Ovary (tissue), 9 donors: ENCODE data around the gene GOLGA6A. TPM values are rescaled to one million over a fixed set of nuclear protein-coding genes. Genes with fewer than 3 reads are reported as not detected.

Experiments used
- DNase-seq, 5 donors: peaks; one replicate each; pipeline ENCODE4 v3.0.0-alpha.2; 2019 to 2020
- H3K27ac ChIP-seq, 2 donors: fragments of 200-600 bp; one replicate each; pipeline versions ENCODE4 v1.5.1 to v1.8.0; 2019 to 2022
- H3K27me3 ChIP-seq: fragments of 200-600 bp; one replicate; pipeline ENCODE4 v1.8.0; 2022
- H3K36me3 ChIP-seq: fragments of 200-600 bp; sonication (generic); one replicate; pipeline ENCODE4 v1.5.1; 2019
- H3K4me1 ChIP-seq: one replicate; pipeline ENCODE4 v1.8.1; 2013; ENCODE audit warnings: mild to moderate bottlenecking, moderate library complexity; ENCODE audit not compliant: insufficient read depth
- H3K4me3 ChIP-seq: fragments of 200-600 bp; sonication (generic); one replicate; pipeline ENCODE4 v1.5.1; 2017
- H3K9me3 ChIP-seq, 2 donors: fragments of 200-600 bp in 1 of 2; sonication (generic) in 1 of 2; one replicate each; pipeline versions ENCODE4 v1.5.1 to v1.8.1; 2013 to 2019; ENCODE audit warnings: mild to moderate bottlenecking in 1 of 2, moderate library complexity in 1 of 2
- EP300 ChIP-seq: sonication (generic); formaldehyde crosslinking; IDR thresholded peaks from one replicate; pipeline ENCODE4 v1.6.1; 2017; ENCODE audit warnings: antibody characterized with exemption
- POLR2A ChIP-seq: fragments of 450-650 bp; IDR thresholded peaks from one replicate; pipeline ENCODE4 v1.6.1; 2017; ENCODE audit warnings: antibody characterized with exemption, mild to moderate bottlenecking, moderate library complexity
- WGBS, 3 donors: extraction: QIAGEN DNeasy Blood & Tissue Kit in 1 of 3; methylation state at CpG; one replicate each; pipeline versions ENCODE4 v1.1.5 to v1.1.7; 2013 to 2017; 5-methylcytosine and 5-hydroxymethylcytosine counted together
- intact Hi-C, 4 donors: fragments of 100-400 bp; cut with DNase I; formaldehyde crosslinking; loops; one replicate each; pipeline versions ENCODE4 v1.11.0 to v1.15.1; 2022 to 2023
- polyA plus RNA-seq, 2 donors: library from polyadenylated mRNA; stranded (reverse); fragments of 200-250 nt in 1 of 2; fragments of 350-450 nt in 1 of 2; fragmentation: Illumina TruSeq in 1 of 2; extraction: RNeasy Lipid Tissue Mini Kit (QIAGEN cat#74804) in 1 of 2; gene quantifications; one replicate each; pipeline ENCODE4 v1.2.3, GENCODE V29; 2013 to 2014
- total RNA-seq, 7 donors: library from RNA; depleted of rRNA in 2 of 7; stranded (reverse); fragments of >200 nt in 2 of 7; fragmentation: NEBNext Ultra II Directional in 3 of 7; extraction: Animal tissue kit (Norgen Biotek cat#: 25700) in 3 of 7; gene quantifications; one replicate each; pipeline versions ENCODE4 v1.1.0 to v1.2.4, GENCODE V29; 2016 to 2023
- TF ChIP-seq, protein P1 (sequence below), 3 donors: fragments of 450-650 bp in 2 of 3; fragments of 200-600 bp in 1 of 3; IDR thresholded peaks; one replicate each; pipeline versions ENCODE4 v1.5.1 to v1.8.0; 2016 to 2022; ENCODE audit warnings: antibody characterized with exemption in 3 of 3, mild to moderate bottlenecking in 1 of 3
- donor health status: DM: no; HTN: no; CAD: no; lungs with moderate emphysema.
- donor health status: DM: no; HTN: no; CAD: no.
- donor health status: Bipolar disorder and iron deficiency.
- donor health status: DM: yes; HTN: yes; CAD: no.
- donor health status: DM: no; HTN: no; CAD: no.
- donor health status: DM: yes; HTN: yes; CAD: no.

Gene GOLGA6A
- total and polyA plus RNA-seq, 9 donors: 0.04 to 0.48 (median 0.37) TPM; not detected in 6

- intact Hi-C loops: loop anchor here in 2 of 4 donors (5.0 to 10.0 kb wide), 3 partner anchors 75 to 272 kb away; no protein-coding TSS in a partner anchor
- Histone ChIP-seq H3K9me3 (no peaks in the 10 kb centered on the region), H3K4me1 (peaks cover 19% of the 10 kb centered on the region), H3K27ac (peak overlapping the region in 1 of 2 donors; percentile 37), H3K27me3 (no peaks in the 10 kb centered on the region), H3K4me3 (no peak overlapping the region), H3K36me3 (no peaks in the 10 kb centered on the region)
- WGBS, 3 donors: 86 to 94% (median 93%) methylated on average over 5 of the region's 5 CpGs
- DNase-seq: no peak
- TF ChIP-seq EP300 (no peak), POLR2A (no peak)
- TF ChIP-seq, protein P1, sequence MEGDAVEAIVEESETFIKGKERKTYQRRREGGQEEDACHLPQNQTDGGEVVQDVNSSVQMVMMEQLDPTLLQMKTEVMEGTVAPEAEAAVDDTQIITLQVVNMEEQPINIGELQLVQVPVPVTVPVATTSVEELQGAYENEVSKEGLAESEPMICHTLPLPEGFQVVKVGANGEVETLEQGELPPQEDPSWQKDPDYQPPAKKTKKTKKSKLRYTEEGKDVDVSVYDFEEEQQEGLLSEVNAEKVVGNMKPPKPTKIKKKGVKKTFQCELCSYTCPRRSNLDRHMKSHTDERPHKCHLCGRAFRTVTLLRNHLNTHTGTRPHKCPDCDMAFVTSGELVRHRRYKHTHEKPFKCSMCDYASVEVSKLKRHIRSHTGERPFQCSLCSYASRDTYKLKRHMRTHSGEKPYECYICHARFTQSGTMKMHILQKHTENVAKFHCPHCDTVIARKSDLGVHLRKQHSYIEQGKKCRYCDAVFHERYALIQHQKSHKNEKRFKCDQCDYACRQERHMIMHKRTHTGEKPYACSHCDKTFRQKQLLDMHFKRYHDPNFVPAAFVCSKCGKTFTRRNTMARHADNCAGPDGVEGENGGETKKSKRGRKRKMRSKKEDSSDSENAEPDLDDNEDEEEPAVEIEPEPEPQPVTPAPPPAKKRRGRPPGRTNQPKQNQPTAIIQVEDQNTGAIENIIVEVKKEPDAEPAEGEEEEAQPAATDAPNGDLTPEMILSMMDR (IDR thresholded peaks at IDR 0.05): no peak
Observed at GRCh38 chr15:74050127-74050526, 32.2 kb downstream of the GOLGA6A start.

- H3K9me3 ChIP-seq: no peaks in the 10 kb centered on the region
- no peak for DNase-seq
- no peaks in the 10 kb centered on the region for H3K36me3 ChIP-seq
- no peak overlapping the region for H3K27ac ChIP-seq
- TF ChIP-seq POLR2A: no peak
- no peak for TF ChIP-seq EP300
- TF ChIP-seq, protein P1 (IDR thresholded peaks at IDR 0.05): no peak
- H3K4me1 ChIP-seq: peaks cover 14% of the 10 kb centered on the region
- no peaks in the 10 kb centered on the region for H3K27me3 ChIP-seq
- WGBS, 3 donors: 72 to 77% (median 75%) methylated on average over 7 of the region's 7 CpGs
- no peak overlapping the region for H3K4me3 ChIP-seq
- intact Hi-C loops: loop anchor here in 2 of 4 donors (5.0 to 10.0 kb wide), 2 partner anchors 71 to 276 kb away; no protein-coding TSS in a partner anchor
Observed at GRCh38 chr15:74046275-74046674, 36.1 kb downstream of the GOLGA6A start.

DNA sequence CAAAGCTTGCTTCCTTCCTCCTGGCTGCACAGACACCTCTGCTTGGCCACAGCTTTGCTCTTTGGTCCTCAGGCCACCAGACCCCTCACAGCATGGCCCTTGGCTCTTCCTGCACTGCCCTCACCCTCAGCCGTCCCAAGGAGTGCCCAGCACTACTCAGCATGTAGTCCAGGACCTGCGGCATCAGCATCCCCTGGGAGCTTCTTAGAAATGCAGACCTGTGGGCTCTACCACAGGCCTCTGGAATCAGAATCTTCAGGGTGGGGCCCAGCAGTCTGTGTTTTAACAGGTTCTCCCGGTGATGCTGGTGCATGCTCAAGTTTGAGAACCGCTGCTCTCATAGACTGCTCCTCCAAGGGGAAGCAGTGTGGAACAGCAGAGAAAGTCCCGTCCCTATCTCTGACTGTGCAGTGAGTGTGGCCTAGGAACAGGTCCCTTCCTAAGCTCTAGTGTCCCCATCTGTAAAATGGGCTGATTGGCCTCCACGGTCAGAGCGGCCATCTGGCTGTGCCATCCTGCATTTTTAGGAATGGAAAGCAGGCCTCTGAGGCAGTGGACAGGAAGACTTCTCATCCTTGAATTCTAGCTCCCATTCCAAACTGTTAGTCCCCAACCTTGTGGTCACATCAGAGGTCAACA lies 36.6 kb downstream of the GOLGA6A start:
- Histone ChIP-seq H3K27me3 (no peaks in the 10 kb centered on the region), H3K4me3 (no peak overlapping the region), H3K4me1 (peaks cover 12% of the 10 kb centered on the region), H3K36me3 (no peaks in the 10 kb centered on the region), H3K9me3 (no peaks in the 10 kb centered on the region), H3K27ac (no peak overlapping the region)
- intact Hi-C loops: loop anchor here in 2 of 4 donors (5.0 to 10.0 kb wide), 2 partner anchors 71 to 277 kb away; no protein-coding TSS in a partner anchor
- no peak for DNase-seq
- WGBS, 3 donors: 75 to 88% (median 78%) methylated on average over 7 of the region's 7 CpGs
- TF ChIP-seq POLR2A: no peak
- TF ChIP-seq EP300: no peak
- TF ChIP-seq, protein P1 (IDR thresholded peaks at IDR 0.05): no peak

GRCh38 chr15:74045184-74045583 lies 37.2 kb downstream of the GOLGA6A start:
- H3K4me1 ChIP-seq: peaks cover 10% of the 10 kb centered on the region
- no peak for TF ChIP-seq EP300
- TF ChIP-seq POLR2A: no peak
- TF ChIP-seq, protein P1 (IDR thresholded peaks at IDR 0.05): no peak
- intact Hi-C loops: loop anchor here in 2 of 4 donors (5.0 to 10.0 kb wide), 2 partner anchors 70 to 277 kb away; no protein-coding TSS in a partner anchor
- H3K4me3 ChIP-seq: no peak overlapping the region
- no peak overlapping the region for H3K27ac ChIP-seq
- no peak for DNase-seq
- H3K36me3 ChIP-seq: no peaks in the 10 kb centered on the region
- no peaks in the 10 kb centered on the region for H3K9me3 ChIP-seq
- H3K27me3 ChIP-seq: no peaks in the 10 kb centered on the region
